Skeletal muscle tissue (tissue), 4 donors: Measurements from ENCODE around the gene PABPN1L. TPM values are rescaled to one million over a fixed set of nuclear protein-coding genes. Genes with fewer than 3 reads are reported as not detected.
"Not testable (repeated sequence)": the region's sequence is repeated elsewhere in the genome, so short reads cannot be mapped to it uniquely, and the experiment has no call there.

Experiments
- H3K27ac ChIP-seq: one replicate; pipeline ENCODE4 v1.7.0; 2013; ENCODE audit warnings: mild to moderate bottlenecking, low read depth, low read length, inconsistent platforms
- H3K27me3 ChIP-seq, 3 donors: one replicate each; pipeline ENCODE4 v1.7.0; 2013; ENCODE audit warnings: low read length in 3 of 3; ENCODE audit not compliant: control insufficient read depth in 3 of 3, insufficient read depth in 3 of 3
- H3K36me3 ChIP-seq, 3 donors: one replicate each; pipeline ENCODE4 v1.7.0; 2013; ENCODE audit warnings: low read length in 3 of 3; ENCODE audit not compliant: control insufficient read depth in 3 of 3, insufficient read depth in 3 of 3
- H3K4me1 ChIP-seq, 3 donors: one replicate each; pipeline ENCODE4 v1.7.0; 2013; ENCODE audit warnings: low read length in 3 of 3, mild to moderate bottlenecking in 3 of 3; ENCODE audit not compliant: control insufficient read depth in 3 of 3, insufficient read depth in 3 of 3
- H3K4me3 ChIP-seq, 3 donors: one replicate each; pipeline ENCODE4 v1.7.0; 2013; ENCODE audit warnings: low read length in 3 of 3
- H3K9ac ChIP-seq, 3 donors: one replicate each; pipeline ENCODE4 v1.7.0; 2013; ENCODE audit warnings: low read length in 3 of 3, mild to moderate bottlenecking in 3 of 3, moderate library complexity in 2 of 3, low read depth in 1 of 3
- H3K9me3 ChIP-seq, 3 donors: one replicate each; pipeline ENCODE4 v1.7.0; 2013; ENCODE audit warnings: low read length in 3 of 3; ENCODE audit not compliant: control insufficient read depth in 3 of 3
- total RNA-seq: library from RNA; depleted of rRNA; stranded (reverse); fragments of >200 nt; gene quantifications from one replicate; pipeline ENCODE4 v1.2.3, GENCODE V29; 2014
- donor health status: Osteomylitis.

PABPN1L gene
- total RNA-seq, 1 donor from 2014 or later = not detected

DNA sequence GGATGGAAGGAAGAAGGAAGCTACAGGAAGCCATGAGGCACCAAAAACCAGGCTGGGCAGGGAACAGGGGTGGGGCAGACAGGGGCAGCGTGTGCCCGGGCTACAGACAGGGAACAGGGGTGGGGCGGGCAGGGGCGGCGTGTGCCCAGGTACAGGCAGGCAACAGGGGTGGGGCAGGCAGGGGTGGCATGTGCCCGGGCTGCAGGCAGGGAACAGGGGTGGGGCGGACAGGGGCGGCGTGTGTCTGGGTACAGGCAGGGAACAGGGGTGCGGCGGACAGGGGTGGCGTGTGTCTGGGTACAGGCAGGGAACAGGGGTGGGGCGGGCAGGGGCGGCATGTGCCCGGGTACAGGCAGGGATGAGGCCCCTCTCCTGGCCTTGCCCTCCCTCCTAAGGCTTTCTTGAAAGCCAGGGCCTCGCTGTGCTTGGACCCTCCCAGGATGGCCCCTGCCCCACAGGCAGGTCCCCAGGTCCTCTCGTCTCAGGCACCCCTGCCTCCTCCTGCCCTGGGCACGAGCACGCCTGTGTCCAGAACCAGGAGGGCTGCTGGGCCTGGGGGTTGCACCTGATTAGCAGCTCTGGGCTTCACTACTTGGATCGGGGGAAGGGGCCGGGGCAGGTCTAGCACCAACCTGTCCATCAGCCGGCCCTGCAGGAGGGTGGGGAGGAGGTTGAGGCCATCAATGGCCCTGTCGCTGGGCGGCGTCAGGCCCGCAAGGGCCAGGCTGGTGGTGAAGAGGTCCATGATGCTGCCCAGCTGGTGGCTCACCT lies 40.2 kb downstream of the PABPN1L start:
- Histone ChIP-seq H3K4me1 (no peaks in the 10 kb centered on the region), H3K27me3 (no peaks in the 10 kb centered on the region), H3K9me3 (no peaks in the 10 kb centered on the region), H3K9ac (no peak overlapping the region), H3K4me3 (no peak overlapping the region), H3K27ac (no peak overlapping the region), H3K36me3 (peaks cover 4 to 16% (median 7%) of the 10 kb centered on the region in 3 donors)

- no peak overlapping the region for H3K9ac ChIP-seq
- H3K27me3 ChIP-seq = no peaks in the 10 kb centered on the region
- H3K9me3 ChIP-seq = no peaks in the 10 kb centered on the region
- H3K27ac ChIP-seq = no peak overlapping the region
- H3K4me3 ChIP-seq = no peak overlapping the region
- peaks cover 4 to 14% (median 7%) of the 10 kb centered on the region in 3 donors for H3K36me3 ChIP-seq
- no peaks in the 10 kb centered on the region for H3K4me1 ChIP-seq
Measured at GRCh38 chr16:88825146-88825545, 41.3 kb downstream of the PABPN1L start.

- Histone ChIP-seq H3K9me3 (no peaks in the 10 kb centered on the region), H3K4me1 (no peaks in the 10 kb centered on the region), H3K27me3 (no peaks in the 10 kb centered on the region), H3K27ac (no peak overlapping the region), H3K36me3 (peaks cover 4 to 14% (median 7%) of the 10 kb centered on the region in 3 donors), H3K9ac (no peak overlapping the region), H3K4me3 (no peak overlapping the region)
Measured at GRCh38 chr16:88824256-88825077, 42.0 kb downstream of the PABPN1L start.

- H3K27me3 ChIP-seq, H3K4me3 ChIP-seq, H3K4me1 ChIP-seq, H3K9me3 ChIP-seq, H3K27ac ChIP-seq, H3K9ac ChIP-seq: not testable (repeated sequence)
- peaks cover 4 to 14% (median 7%) of the 10 kb centered on the region in 3 donors for H3K36me3 ChIP-seq
Measured at GRCh38 chr16:88823646-88824045, 42.8 kb downstream of the PABPN1L start.

GRCh38 chr16:88822281-88823040 lies 44.0 kb downstream of the PABPN1L start:
- Histone ChIP-seq H3K36me3 (peaks cover 4 to 14% (median 7%) of the 10 kb centered on the region in 3 donors), H3K4me3 (no peak overlapping the region), H3K4me1 (no peaks in the 10 kb centered on the region), H3K9ac (no peak overlapping the region), H3K27me3 (no peaks in the 10 kb centered on the region), H3K27ac (no peak overlapping the region), H3K9me3 (no peaks in the 10 kb centered on the region)

GRCh38 chr16:88821168-88821850 lies 45.2 kb downstream of the PABPN1L start:
- Histone ChIP-seq H3K27ac (no peak overlapping the region), H3K4me3 (no peak overlapping the region), H3K9me3 (no peaks in the 10 kb centered on the region), H3K4me1 (no peaks in the 10 kb centered on the region), H3K9ac (no peak overlapping the region), H3K27me3 (no peaks in the 10 kb centered on the region), H3K36me3 (peaks cover 4 to 14% (median 4%) of the 10 kb centered on the region in 3 donors)

DNA sequence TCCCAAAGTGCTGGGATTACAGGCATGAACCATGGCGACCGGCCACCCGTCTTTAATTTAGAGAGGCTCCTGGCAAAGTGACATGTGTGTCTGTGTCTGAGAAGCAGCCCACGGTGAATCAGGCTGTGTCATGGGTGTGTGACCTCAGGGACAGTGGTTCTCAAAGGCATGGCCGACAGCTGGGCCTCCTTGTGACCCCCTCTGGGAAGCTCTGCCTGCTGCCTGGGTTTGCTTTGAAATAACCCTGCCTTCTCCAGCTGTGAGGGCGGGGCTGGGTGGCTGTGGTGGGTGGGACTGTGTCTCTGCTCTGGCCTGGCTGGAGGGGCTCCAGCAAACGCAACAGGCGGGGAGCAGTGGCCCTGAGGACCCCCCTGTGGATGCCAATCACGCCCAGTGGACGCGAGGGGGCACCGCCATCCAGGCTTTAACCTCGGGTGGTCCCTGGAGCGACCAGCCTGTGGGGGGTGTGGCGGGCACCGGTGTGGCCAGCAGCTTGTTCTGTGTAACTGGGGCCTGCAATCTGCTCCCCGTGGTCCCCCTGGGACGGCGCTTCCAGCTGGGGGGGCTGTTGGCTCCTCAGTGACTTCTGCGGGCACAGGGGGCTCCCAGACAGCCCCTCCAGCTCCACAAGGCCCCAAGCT lies 46.0 kb downstream of the PABPN1L start:
- no peaks in the 10 kb centered on the region for H3K27me3 ChIP-seq
- no peaks in the 10 kb centered on the region for H3K9me3 ChIP-seq
- no peak overlapping the region for H3K27ac ChIP-seq
- no peak overlapping the region for H3K9ac ChIP-seq
- H3K36me3 ChIP-seq = peaks cover 4 to 13% (median 4%) of the 10 kb centered on the region in 3 donors
- no peak overlapping the region for H3K4me3 ChIP-seq
- H3K4me1 ChIP-seq = peaks cover 0 to 3% (median 0%) of the 10 kb centered on the region in 3 donors

DNA sequence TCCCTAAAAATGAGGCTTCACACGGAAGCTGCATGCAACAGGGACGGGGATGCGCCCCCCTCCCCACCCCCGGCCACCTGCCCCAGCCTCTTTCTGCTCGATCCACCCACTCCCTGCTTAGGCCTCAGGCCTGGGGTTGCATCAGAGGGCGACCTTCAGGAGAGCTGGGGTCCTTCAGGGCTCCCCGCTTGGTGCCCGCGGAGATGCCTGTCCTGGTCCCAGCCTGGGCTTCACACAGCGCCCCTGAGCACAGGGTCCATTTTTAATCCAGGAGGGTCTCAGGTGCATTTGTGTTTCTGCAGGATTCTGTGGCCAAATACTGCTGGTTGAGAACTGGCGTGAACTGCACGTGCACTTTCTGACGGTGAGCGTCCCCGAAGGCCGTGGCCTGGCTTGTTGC lies 47.3 kb downstream of the PABPN1L start:
- no peak overlapping the region for H3K27ac ChIP-seq
- peaks cover 4 to 9% (median 4%) of the 10 kb centered on the region in 3 donors for H3K36me3 ChIP-seq
- peaks cover 0 to 2% (median 0%) of the 10 kb centered on the region in 3 donors for H3K27me3 ChIP-seq
- peaks cover 0 to 3% (median 0%) of the 10 kb centered on the region in 3 donors for H3K4me1 ChIP-seq
- no peak overlapping the region for H3K4me3 ChIP-seq
- no peaks in the 10 kb centered on the region for H3K9me3 ChIP-seq
- no peak overlapping the region for H3K9ac ChIP-seq

DNA sequence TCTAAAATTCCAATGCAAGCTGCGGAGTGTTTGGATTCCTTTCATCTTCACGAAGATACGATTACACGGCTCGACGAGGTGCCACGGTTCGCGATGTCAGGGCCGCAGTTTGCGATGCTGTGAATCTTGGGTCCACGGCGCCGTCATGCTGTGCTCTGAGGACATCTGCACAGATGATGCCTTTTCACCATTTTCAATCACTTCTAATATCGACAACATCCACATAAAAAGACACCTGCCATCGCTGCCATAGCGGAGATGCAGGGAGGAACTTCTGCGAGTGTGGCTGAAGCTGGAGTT lies 47.9 kb downstream of the PABPN1L start:
- H3K9ac ChIP-seq = no peak overlapping the region
- H3K9me3 ChIP-seq = no peaks in the 10 kb centered on the region
- H3K4me3 ChIP-seq = no peak overlapping the region
- peaks cover 0 to 2% (median 0%) of the 10 kb centered on the region in 3 donors for H3K27me3 ChIP-seq
- peaks cover 0 to 3% (median 0%) of the 10 kb centered on the region in 3 donors for H3K4me1 ChIP-seq
- H3K27ac ChIP-seq = no peak overlapping the region
- H3K36me3 ChIP-seq = peaks cover 4 to 9% (median 4%) of the 10 kb centered on the region in 3 donors
